AG20443 (cell line): ENCODE data around the gene TWSG1.
A peak's percentile ranks its signal among the peaks of the same experiment; 100 is the strongest.
"Not testable (repeated sequence)": the region's sequence is repeated elsewhere in the genome, so short reads cannot be mapped to it uniquely, and the experiment has no call there.

Experiments
- DNase-seq: peaks from one replicate; pipeline ENCODE4 v3.0.0; 2012; ENCODE audit warnings: low spot score, mixed read lengths

Gene TWSG1

DNA sequence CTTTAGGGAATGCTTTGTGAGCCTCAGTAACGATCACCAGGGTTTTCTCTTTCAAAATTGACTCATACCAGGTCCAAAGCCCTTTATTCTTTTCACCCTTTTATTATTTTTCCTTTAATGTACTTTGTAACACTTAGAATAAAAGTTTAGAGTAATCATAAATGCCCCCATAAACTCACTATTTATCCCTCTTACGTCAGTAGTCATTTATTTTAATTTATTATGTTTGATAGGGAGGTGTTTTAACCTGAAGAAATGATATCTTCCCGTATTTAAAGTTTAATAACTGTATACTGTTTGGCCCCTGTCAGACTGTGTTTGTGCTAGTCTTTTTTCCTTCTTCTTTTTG lies 1.1 kb downstream of the TWSG1 start:
- no peak for DNase-seq

DNA sequence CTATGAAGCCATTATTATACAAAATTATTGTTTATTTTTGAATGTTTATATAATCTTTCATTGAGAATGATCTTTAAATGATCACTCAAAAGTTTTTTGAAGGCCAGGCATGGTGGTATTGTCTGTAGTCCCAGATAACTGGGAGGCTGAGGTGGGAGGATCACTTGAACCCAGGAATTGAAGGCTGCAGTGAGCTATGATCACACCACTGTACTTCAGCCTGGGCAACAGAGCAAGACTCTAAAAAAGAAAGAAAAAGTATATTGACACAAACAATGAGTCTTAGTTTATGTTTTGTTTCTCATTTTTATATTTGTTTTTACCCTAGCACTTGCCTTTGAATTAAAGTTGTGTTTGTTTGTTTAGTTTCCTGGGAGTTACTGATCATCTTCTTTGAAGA lies 2.3 kb downstream of the TWSG1 start:
- no peak for DNase-seq

DNA sequence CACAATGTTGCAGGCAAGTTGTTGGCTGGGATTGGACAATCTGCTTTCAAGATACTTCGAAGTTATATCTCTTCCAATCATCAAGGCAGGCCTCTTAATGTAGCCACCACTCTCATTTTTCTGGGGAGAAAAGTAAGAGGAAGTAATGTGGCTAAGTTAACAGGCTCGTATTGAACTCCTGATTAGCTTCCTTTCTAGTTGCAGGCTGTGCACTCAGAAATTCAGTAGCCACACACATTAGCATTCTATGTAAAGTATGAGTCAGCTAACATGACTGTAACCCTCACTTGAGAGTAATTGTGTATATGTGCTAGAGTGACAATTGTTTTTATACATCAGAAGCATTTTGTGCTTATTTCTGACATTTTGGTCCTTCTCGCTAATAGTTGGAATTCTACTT lies 3.3 kb downstream of the TWSG1 start:
- no peak for DNase-seq

DNA sequence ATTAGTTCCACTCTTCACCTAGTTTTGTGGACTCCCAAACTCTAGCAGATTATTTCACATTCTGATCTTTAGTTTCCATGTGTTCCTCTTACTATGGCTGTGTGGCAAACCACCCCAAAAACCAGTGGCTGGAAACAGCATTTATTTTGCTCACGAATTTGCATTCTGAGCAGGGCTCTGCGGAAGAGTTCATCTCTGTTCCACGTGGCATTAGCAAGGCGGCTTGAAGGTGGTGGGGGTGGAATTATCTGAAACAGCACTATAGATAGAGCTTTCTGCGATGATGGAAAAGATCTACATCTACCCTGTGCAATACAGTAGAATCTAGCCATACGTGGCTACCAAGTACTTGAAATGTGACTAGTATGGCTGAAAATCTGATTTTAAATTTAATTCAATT lies 5.9 kb downstream of the TWSG1 start:
- DNase-seq, result no peak

DNA sequence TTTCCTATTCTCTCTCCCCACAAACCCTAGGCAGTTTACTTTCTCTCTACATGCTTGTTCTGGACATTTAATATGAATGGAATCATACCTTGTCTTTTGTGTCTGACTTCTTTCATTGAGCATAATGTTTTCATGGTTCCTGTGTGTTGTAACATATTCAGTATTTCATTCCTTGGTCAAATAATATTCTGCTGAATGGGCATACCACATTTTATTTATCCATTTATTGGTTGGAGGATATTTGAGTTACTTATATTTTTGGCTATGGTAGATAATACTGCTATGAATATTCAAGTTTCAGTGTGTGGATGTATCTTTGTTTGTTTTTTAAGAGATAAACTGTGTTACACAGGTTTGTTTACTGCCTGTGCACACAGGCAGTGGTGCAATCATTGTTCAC lies 9.0 kb downstream of the TWSG1 start:
- no peak for DNase-seq

DNA sequence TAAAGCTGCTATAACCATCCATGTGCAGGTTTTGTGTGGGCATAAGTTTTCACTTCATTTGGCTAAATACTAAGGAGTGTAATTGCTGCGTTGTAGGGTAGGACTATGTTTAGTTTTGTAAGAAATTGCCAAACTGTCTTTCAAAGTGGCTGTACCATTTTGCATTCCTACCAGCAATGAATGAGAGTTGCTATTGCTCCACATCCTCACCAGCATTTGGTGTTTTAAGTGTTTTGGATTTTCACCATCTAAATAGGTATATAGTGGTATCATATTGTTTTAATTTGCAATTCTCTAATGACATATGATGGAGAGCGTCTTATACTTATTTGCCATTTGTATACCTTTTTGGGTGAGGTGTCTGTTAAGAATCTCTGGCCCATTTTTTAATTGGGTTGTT lies 12.2 kb downstream of the TWSG1 start:
- no peak for DNase-seq

DNA sequence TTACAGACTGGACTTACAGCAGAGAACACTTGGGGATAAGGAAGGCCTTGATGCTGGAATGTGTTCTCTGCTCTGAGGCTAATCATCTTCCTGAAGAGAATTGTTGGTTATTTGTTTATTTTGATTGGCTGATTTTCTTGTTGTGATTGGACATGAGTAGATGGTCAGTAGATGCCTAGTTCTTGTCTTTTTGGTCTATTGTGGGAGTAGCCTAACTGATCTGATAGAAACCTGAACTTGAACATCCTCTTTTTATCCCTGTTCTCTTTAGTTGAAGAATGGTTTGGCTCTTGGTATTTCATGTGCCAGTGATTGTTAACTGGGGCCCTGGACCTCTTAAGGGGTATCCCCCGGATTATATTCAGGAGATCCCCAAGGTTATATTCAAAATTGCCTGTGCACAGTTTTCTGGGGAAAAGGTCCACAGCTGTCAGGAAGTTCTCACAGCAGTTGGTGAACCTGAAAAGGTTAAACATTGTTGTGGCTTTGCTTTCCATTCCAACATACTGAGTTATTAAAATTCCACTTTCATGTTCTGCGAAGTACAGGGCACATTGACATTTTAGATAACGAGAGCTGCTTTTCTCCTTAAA lies 13.6 kb downstream of the TWSG1 start:
- peak; percentile 27 for DNase-seq

DNA sequence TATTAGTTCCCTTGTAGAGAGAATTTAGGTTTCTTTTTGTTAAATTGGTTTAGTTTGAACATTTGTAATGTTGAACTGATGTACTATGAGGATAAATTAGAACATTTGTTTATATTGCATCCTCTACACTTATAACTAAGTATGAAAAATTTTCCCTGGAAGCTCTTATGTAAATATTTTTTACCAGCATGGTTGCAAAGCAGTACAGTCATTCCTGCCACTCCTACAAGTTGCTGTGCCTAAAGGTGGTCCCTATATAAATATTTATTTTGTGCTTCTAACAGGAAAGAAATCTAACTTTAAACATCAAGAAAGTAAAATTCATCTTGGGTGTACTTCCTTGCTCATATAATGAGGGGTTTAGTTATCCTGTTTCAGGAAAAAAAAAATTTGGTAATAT lies 14.2 kb downstream of the TWSG1 start:
- DNase-seq, result no peak

DNA sequence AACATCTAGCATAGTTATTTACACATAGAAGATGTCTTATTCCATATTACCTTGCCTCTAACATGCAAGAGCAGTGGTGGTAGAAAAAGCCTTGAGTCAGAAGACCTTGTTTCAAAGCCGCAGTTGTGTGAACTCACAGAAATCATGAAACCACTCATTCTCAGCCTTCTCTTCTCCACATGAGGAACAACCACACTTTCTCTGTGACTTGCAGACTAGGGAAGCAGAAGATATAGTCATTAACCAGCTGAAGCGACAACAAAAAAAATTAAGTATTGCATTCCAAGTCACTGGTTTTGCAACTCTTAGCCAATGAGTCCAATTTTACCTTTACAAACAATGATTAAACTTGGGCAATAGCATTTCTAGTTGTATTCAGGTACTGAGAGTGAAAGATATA lies 19.0 kb downstream of the TWSG1 start:
- DNase-seq, result no peak

DNA sequence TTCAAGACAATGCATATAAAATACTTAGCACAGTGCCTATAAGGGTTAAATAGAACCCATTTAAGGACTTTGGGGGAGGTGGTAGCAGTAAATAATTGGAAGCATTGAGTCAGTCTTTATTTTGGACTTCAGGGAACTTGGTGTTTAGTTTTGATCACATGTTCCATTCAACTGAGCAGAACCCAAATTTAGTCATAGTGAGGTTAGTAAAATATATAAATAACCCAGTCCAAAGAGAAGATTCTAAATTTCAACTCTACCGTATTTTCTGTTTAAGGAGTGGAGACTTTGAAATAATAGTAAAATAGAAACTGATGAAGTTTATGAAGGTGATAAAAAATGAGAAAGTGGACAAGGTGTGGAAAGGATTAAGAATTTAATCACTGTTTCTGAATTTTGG lies 19.7 kb downstream of the TWSG1 start:
- DNase-seq, result no peak

DNA sequence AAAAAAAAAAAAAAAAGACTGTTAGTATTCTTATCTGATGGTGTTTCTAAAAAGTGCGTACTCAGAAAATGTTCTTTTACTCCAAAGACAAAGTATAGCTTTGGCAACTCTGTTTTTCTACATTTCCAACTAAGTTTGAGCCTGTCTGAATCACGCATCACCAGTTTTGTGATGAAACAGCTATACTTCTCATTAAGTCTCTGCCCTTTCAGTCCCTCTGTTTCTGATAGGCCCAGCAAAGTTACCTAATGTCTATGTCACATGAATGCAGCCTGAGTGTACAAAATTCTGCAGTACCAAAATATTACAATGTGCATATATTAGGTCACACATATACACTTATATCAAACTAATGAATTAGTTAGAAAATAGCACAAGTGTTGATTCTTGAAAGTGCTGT lies 22.4 kb downstream of the TWSG1 start:
- no peak for DNase-seq

DNA sequence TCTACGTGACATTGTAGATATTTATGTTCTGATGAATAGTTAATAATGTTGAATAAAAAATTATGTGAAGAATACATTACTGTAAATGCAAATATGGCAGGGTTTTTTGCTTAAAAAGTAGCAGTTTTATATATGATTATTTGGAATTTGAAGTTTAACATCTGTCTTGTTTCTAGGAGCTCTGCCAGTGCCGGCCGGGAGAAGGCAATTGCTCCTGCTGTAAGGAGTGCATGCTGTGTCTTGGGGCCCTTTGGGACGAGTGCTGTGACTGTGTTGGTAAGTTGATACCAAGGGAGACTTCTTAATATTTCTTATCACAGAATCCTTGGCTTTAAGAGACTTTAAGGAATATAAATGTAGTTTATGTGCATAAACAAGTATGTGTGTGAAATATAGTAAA lies 25.2 kb downstream of the TWSG1 start:
- no peak for DNase-seq

DNA sequence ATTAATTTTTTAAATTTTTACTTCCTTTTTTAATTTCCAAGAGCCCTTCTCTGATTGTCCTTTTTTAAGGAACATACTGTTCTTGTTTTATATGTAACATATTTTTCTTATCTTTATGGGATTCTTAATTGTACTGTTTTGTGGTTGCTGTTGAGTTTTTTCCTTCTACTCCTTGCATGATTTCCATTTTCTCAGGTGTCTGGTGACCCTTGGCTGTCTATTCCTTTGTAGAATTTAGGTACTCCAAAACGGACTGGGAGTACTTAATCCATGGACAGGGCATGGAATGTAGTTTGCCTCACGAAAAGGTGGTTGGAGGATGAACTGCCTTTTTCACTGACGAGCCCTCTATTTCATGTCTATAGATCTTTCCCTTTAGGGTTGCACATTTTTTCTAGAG lies 26.6 kb downstream of the TWSG1 start:
- DNase-seq, result no peak

DNA sequence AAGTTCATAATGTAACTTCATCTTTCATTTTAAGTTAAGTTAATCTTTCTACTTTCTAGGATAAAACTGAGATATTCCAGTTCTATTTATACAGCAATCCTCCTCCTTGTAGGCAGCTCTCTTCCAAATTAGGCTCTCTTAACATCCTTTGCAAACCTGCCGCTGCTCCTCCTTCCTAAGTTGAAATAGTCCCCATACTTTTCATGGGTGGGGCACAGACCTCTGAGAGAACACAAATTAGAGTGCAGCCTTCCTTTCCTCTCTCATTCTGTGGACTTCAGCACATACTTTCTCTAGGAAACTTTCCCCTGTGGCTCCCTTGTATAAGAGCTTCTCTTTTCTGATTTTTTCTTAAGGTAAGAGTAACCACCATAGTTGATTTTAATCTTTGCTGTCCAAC lies 28.3 kb downstream of the TWSG1 start:
- peak; percentile 34 for DNase-seq

DNA sequence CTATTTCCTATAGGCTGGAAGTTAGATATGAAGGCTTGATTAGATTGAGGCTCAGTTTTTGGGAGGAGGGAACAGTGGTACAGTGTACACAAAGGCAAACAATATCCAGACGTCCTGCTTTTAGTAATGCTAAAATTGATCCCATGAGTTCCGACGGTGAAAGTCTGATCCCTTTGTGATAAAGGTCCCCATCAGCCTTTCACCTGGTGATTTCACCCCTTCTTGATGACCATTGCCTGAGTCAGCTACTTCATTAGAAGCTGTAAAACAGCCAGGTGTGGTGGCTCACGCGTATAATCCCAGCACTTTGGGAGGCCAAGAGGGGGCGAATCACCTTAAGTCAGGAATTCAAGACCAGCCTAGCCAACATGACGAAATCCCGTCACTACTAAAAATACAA lies 29.7 kb downstream of the TWSG1 start:
- DNase-seq, result no peak

DNA sequence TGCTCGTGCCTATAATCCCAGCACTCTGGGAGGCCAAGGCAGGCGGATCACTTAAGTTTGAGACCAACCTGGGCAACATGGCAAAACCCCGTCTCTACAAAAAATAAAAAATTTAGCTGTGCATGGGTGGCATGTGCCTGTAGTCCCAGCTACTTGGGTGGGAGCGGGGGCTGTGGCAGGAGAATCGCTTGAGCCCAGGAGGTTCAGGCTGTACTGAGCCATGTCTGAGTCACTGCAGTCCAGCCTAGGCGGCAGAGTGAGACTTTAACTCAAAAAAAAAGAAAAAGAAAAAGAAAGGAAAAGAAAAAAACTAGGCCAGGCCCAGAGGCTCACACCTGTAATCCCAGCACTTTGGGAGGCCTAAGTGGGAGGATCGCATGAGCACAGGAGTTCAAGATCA lies 30.8 kb downstream of the TWSG1 start:
- no peak for DNase-seq

DNA sequence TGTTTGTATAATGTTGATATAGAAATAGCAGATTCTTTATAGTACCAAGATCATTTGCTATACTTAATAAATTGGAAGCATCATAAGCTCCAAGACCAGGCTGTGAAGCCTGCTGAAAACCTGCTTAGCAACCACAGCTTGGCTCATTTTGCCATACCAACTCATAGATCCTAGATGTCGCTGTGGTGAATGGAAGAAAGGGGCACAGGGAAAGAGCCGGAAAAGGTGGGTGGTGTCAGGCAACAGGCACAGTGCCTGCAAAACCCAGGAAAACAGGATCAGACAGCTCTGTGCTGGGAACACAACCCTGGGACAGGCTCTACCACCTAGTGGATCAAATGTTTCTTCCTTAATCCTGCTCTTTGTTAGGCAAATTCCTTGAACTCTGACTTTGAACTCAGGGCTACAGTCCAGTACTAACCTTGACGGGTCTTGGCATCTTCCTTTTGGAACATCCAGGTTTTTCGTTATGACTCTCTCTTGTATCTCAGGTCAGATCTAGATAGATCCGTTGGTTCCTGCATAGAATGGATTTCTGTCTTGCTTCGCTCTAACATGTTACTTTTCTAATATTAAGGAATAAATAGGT lies 31.6 kb downstream of the TWSG1 start:
- DNase-seq, result peak; percentile 71

DNA sequence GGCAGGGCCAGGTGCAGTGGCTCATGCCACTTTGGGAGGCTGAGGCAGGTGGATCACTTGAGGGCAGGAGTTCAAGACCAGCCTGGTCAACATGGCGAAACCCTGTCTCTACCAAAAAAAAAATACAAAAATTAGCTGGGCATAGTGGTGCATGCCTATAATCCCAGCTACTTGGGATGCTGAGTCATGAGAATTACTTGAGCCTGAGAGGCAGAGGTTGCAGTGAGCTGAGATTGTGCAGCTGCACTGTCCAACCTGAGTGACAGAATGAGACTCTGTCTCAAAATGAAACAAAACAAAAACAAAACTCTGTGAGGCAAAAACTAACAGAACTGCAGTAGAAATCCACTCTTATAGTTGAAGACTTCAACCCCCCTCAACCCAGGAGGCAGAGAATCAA lies 38.7 kb downstream of the TWSG1 start:
- DNase-seq, result not testable (repeated sequence)

DNA sequence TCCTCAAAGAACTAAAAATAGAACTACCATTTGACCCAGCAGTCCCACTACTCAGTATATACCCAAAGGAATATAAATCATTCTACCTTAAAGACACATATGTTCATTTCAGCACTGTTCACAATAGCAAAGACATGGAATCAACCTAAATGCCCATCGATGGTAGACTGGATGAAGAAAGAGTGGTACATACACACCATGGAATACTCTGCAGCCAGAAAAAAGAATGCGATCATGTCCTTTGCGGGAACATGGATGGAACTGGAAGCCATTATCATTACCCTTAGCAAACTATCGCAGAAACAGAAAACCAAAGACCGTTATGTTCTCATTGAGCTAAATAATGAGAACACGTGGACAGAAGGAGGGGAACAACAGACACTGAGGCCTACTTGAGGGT lies 44.5 kb downstream of the TWSG1 start:
- no peak for DNase-seq

DNA sequence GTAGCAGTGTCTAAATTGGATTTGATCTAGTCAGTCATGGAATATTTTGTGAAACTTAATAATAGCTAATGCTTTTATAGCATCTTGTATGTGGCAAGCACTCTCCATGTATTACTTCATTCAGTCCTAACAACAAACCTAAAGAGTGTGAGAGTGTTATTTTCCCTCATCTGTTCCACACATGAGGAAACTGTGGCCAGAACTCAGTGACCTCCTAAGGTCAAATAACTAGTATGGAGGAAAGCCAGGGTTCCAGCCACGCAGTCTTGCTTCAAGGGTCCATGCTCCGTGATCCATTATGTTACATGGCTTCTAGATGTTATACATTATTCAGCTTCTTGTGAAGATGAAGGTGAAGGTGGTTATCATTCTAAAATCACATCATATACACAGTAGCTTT lies 45.5 kb downstream of the TWSG1 start:
- peak; percentile 27 for DNase-seq

DNA sequence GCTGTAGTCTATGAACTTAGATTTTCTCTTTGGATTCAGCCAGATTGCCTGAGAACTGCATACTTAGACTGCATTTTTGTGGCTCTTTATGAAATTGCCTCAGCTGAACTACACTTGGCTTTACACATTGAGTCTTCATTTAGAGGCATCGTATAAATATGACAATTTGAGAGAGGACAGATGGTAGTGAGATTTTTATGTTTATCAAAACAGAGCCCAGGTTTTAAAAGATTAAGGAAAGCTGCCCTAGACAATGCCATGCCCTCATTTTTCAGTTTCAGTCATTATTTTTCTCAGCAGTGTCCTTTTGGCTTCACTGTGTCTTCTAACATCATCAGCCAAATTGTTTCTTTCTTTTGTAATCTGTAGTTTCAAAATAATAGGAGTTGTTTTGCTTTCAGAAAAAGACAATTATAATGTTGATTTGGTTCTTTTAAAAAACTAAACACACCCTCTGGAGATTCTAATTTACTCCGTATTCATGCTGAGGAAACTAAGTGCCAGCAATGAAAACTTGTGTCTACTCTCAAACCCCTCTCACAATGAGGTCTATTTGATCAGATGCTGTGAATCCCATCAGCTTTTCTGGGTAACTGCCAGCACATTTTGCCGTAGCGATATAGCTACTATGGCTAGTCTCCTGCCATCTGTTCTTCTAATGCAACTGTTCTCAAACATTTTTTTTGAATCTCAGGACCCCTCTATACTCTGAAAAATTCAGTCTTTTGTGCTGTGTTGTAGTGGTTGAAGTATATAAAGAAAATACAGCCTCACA lies 46.2 kb downstream of the TWSG1 start:
- peak; percentile 53 for DNase-seq

DNA sequence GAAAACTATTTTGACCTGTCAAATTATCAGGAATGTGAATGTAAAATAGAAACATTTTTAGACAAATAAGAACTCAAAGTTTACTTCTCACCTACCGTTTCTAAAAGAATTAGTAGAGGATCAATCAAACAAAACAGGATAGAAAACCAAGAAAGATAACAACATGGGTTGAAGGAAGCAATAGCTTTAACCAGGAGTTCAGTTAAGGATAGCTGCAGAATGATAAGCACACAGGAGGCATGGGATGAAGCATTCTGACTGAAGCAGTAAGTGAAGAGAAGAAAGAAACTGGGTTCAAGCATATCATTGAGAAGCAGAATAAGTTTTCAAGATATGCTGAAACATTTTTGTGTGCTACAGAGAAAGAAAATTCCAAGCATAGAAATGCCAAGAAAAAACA lies 52.3 kb downstream of the TWSG1 start:
- no peak for DNase-seq

DNA sequence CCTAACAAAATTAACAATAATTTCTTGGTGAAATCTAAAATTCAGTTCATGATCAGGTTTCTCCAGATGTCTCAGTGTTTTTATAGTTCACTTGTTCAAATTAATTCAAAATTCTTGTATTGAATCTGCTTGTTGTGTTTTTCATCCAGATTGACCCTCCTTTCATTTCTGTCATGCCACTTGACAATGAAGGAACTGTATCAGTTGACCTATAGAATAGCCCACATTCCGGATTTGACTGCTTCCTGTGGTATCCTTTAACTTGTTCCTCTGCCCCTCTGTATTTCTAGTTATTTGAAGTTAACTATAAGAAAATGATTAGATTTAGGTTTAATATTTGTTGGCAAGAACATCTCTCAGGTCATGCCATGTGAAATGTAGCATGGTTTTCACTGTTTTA lies 53.3 kb downstream of the TWSG1 start:
- no peak for DNase-seq

DNA sequence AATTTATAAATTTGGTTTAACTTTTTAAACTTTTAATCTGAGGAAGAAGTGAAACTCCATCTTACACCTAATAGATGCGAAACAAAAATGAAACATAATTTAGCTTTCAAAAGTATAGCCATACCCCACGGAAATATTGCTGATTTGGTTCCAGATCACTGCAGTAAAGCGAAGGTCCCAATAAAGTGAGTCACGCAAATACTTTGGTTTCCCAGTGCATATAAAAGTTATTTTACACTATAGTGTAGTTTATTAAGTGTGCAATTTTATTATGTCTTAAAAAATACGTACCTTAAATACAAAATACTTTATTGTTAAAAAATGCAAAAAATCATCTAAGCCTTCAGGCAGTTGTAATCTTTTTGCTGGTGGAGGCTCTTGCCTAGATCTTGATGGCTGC lies 55.1 kb downstream of the TWSG1 start:
- no peak for DNase-seq
